ENCODE measurements around the gene ADGRA1.

Gene ADGRA1

DNA sequence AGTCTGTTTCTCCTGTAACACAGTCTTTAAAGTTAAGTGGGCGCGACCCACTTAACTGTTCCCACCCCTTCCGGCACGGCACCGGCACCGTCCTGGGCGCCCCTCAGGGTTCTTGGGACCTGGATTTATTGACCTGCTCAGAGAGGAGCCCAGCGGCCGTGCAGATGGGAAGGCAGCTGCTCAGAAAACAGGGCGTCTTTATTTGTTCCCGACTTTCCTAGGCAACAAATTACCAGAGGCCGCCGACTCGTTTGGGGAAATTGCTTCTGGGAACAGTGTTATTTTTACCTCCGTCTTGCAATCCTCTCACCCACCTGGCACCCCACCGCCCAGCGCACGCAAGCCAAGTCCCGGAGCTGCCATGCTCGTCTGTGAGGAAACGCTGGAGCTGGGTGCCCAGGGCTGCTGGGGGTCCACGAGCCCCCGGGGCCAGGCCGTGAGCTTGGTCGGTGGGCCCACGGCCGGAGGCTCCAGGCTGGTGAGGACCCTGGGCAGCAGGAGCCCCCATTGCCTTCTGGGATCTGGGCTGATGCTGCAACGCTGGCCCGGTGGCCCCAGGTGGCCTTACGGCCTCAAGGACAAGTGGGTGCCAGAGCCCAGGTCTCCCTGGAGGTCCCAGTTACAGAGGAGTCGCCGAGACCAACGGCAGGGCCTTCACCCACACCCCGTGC, 14.9 kb upstream of the ADGRA1 start:
- no peak overlapping the region for H3K4me3 ChIP-seq (ENCODE audit: low read length in 2 of 2)
- H3K9ac ChIP-seq (ENCODE audit: low read depth in 1 of 2, low read length in 2 of 2): no peak overlapping the region
- no peaks in the 10 kb centered on the region for H3K9me3 ChIP-seq (ENCODE audit: control insufficient read depth in 2 of 2, low read length in 2 of 2)
- H3K36me3 ChIP-seq (ENCODE audit: control insufficient read depth in 2 of 2, insufficient read depth in 2 of 2, low read length in 2 of 2): no peaks in the 10 kb centered on the region
- no peak overlapping the region for H3K27ac ChIP-seq (ENCODE audit: low read depth in 2 of 2, low read length in 2 of 2)
- no peaks in the 10 kb centered on the region for H3K27me3 ChIP-seq (ENCODE audit: control insufficient read depth in 2 of 2, insufficient read depth in 2 of 2, low read length in 2 of 2)
- no peaks in the 10 kb centered on the region for H3K4me1 ChIP-seq (ENCODE audit: control insufficient read depth in 2 of 2, insufficient read depth in 2 of 2, low read length in 2 of 2)

DNA sequence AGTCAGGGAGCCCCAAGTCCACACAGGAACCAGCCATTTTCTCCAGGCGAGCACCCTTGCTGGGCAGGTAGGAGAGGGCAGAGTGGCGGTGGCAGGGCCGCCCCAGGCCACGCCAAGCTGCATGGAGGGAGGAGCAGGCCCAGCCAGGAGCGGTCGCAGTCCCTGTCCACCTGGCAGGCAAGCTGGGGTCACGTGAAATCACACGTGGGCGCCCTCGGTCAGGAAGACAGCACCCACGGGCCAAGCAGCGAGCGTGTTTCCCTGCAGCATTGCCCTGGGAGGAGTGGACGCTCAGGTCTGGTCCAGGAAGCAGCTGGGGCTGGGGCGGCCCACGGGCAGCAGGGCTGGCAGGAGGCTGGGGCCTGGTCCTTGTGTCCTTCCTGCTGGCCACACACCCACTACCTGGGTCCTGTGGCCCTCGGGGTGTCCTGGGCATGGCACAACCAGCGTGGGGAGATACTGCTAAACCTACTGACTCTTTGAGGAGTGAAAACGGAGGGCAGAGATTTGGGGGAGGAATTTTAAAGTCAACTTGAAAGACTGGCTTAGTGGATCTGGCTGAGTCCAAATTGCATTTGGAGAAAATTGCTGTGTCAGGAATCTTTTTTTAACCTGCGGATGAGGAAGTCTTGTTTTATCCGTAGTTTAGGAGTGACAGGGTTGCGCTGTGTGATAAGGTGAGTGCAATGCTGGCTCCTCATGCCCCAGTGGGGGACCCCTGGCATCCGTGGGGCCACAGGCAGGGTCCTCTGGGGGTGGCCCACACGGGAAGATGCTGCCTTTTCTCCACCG, 12.2 kb upstream of the ADGRA1 start:
- Histone ChIP-seq H3K27ac (ENCODE audit: low read depth in 2 of 2, low read length in 2 of 2) (no peak overlapping the region), H3K4me1 (ENCODE audit: control insufficient read depth in 2 of 2, insufficient read depth in 2 of 2, low read length in 2 of 2) (no peaks in the 10 kb centered on the region), H3K36me3 (ENCODE audit: control insufficient read depth in 2 of 2, insufficient read depth in 2 of 2, low read length in 2 of 2) (no peaks in the 10 kb centered on the region), H3K9me3 (ENCODE audit: control insufficient read depth in 2 of 2, low read length in 2 of 2) (no peaks in the 10 kb centered on the region), H3K4me3 (ENCODE audit: low read length in 2 of 2) (no peak overlapping the region), H3K27me3 (ENCODE audit: control insufficient read depth in 2 of 2, insufficient read depth in 2 of 2, low read length in 2 of 2) (no peaks in the 10 kb centered on the region), H3K9ac (ENCODE audit: low read depth in 1 of 2, low read length in 2 of 2) (no peak overlapping the region)

DNA sequence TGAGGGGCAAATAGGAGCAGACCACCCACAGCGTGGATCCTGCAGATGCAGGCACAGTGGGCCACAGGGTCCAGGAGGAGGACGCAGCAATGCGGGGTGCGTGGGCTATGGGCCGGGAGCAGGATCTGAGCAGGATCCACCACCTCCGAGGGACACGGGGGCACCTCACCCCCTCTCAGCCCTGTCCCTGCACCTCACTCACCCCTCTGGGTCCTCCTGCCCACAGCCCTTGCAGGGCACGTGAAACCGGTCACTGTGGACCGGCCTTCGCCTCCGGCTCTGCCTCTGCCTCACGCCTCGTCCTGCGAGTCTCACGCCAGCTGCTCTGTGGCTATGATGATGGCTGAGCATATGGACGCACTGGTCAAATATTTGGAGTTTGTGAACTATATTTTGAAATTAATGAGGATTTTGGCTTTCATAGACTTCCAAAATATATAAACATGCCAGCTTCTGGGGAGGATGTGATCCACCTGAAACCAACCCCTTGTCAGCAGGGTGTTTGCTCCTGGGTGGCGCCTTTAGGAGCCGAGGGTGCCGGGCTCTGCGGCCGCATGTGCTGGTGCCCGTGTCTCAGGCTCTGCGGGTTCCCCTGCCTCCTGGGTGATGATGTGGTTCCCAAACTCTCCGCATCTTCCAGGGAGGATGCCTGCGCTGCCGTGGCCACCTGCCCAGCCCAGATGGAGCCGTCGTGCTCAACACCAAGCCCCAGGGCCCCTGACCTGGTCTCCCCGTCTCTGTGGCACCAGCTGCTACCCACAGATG, 11.3 kb upstream of the ADGRA1 start:
- H3K9me3 ChIP-seq (ENCODE audit: control insufficient read depth in 2 of 2, low read length in 2 of 2): no peaks in the 10 kb centered on the region
- H3K4me3 ChIP-seq (ENCODE audit: low read length in 2 of 2): no peak overlapping the region
- no peak overlapping the region for H3K27ac ChIP-seq (ENCODE audit: low read depth in 2 of 2, low read length in 2 of 2)
- H3K36me3 ChIP-seq (ENCODE audit: control insufficient read depth in 2 of 2, insufficient read depth in 2 of 2, low read length in 2 of 2): no peaks in the 10 kb centered on the region
- H3K27me3 ChIP-seq (ENCODE audit: control insufficient read depth in 2 of 2, insufficient read depth in 2 of 2, low read length in 2 of 2): no peaks in the 10 kb centered on the region
- no peaks in the 10 kb centered on the region for H3K4me1 ChIP-seq (ENCODE audit: control insufficient read depth in 2 of 2, insufficient read depth in 2 of 2, low read length in 2 of 2)
- H3K9ac ChIP-seq (ENCODE audit: low read depth in 1 of 2, low read length in 2 of 2): no peak overlapping the region

DNA sequence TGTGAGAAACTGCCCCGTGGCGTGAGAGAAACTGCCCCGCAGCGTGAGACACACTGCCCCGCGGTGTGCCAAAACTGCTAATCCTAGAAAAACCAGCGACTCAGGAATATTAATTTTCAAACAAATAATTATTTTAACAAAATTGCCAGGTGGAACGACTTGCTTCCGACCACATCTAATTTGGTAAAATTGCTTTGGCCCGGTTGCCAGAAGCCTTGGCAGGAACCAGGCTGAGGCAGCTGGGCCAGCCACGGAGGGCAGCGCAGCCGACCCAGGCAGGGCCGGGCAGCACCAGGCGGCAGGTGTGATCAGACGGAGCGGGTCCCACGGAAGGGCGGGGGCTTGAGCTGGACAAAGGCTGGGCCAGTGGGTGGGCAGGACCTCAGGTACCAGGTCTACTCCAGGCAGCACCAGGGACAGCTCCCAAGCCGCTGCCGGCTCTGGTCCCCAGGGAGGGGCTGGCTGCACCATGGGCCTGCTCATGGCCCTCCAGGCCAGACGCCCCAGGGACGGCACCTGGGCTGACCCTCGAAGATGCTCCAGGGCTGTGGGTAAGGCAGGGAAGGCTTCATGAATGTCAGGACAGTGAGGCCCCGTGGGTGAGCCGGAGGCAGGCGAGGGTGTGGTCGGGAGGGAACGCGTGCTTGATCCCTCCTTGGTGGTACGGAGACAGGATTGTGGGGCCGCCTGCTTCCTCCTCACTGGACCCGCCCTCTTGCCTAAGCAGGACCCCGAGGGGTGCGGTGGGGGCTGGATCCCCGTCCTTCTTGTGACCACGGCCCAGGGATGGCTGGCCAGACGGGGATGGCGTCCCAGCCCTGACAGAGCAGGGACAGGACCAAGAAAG, 7.7 kb upstream of the ADGRA1 start:
- Histone ChIP-seq H3K27ac (ENCODE audit: low read depth in 2 of 2, low read length in 2 of 2) (no peak overlapping the region), H3K4me3 (ENCODE audit: low read length in 2 of 2) (no peak overlapping the region), H3K36me3 (ENCODE audit: control insufficient read depth in 2 of 2, insufficient read depth in 2 of 2, low read length in 2 of 2) (no peaks in the 10 kb centered on the region), H3K9me3 (ENCODE audit: control insufficient read depth in 2 of 2, low read length in 2 of 2) (no peaks in the 10 kb centered on the region), H3K4me1 (ENCODE audit: control insufficient read depth in 2 of 2, insufficient read depth in 2 of 2, low read length in 2 of 2) (no peaks in the 10 kb centered on the region), H3K9ac (ENCODE audit: low read depth in 1 of 2, low read length in 2 of 2) (no peak overlapping the region), H3K27me3 (ENCODE audit: control insufficient read depth in 2 of 2, insufficient read depth in 2 of 2, low read length in 2 of 2) (no peaks in the 10 kb centered on the region)

DNA sequence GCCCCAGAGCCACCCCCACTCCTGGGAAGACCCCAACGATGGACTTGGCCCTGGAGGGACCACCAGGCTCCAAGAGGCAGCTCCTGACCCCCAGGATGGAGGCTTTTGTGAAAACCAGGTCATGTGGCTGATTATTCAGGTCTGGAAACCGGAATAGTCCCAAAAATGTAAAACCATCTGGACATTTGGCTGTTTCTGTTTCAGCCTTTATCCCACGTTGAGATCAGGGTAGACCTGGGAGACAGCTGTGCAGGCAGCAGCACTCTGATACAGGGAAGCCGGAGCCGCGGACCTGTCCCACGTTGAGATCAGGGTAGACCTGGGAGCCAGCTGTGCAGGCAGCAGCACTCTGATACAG, 7.1 kb upstream of the ADGRA1 start:
- H3K27me3 ChIP-seq (ENCODE audit: control insufficient read depth in 2 of 2, insufficient read depth in 2 of 2, low read length in 2 of 2): no peaks in the 10 kb centered on the region
- no peaks in the 10 kb centered on the region for H3K4me1 ChIP-seq (ENCODE audit: control insufficient read depth in 2 of 2, insufficient read depth in 2 of 2, low read length in 2 of 2)
- H3K27ac ChIP-seq (ENCODE audit: low read depth in 2 of 2, low read length in 2 of 2): no peak overlapping the region
- no peak overlapping the region for H3K9ac ChIP-seq (ENCODE audit: low read depth in 1 of 2, low read length in 2 of 2)
- no peaks in the 10 kb centered on the region for H3K9me3 ChIP-seq (ENCODE audit: control insufficient read depth in 2 of 2, low read length in 2 of 2)
- no peaks in the 10 kb centered on the region for H3K36me3 ChIP-seq (ENCODE audit: control insufficient read depth in 2 of 2, insufficient read depth in 2 of 2, low read length in 2 of 2)
- no peak overlapping the region for H3K4me3 ChIP-seq (ENCODE audit: low read length in 2 of 2)

DNA sequence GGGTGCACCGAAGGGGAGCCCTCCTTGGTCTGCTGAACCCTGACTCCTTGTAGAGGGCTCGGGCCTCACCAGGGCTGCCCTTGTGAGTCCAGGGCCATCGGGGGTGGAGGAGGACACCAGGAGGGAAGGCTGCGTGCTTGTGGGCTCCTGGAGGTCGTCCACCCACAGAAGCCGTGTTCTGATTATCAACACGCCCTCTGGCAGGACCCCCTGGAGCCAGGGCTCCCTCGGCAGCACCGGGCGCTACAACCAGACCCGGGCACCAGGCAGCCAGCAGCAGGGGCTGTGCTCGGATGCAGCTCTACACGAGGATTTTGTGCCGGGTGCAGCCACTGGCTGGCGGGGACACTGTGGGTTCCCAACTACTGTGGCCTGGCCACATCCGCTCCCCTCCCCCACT, 6.1 kb upstream of the ADGRA1 start:
- Histone ChIP-seq H3K9ac (ENCODE audit: low read depth in 1 of 2, low read length in 2 of 2) (no peak overlapping the region), H3K27me3 (ENCODE audit: control insufficient read depth in 2 of 2, insufficient read depth in 2 of 2, low read length in 2 of 2) (no peaks in the 10 kb centered on the region), H3K27ac (ENCODE audit: low read depth in 2 of 2, low read length in 2 of 2) (no peak overlapping the region), H3K9me3 (ENCODE audit: control insufficient read depth in 2 of 2, low read length in 2 of 2) (no peaks in the 10 kb centered on the region), H3K36me3 (ENCODE audit: control insufficient read depth in 2 of 2, insufficient read depth in 2 of 2, low read length in 2 of 2) (no peaks in the 10 kb centered on the region), H3K4me3 (ENCODE audit: low read length in 2 of 2) (no peak overlapping the region), H3K4me1 (ENCODE audit: control insufficient read depth in 2 of 2, insufficient read depth in 2 of 2, low read length in 2 of 2) (no peaks in the 10 kb centered on the region)

DNA sequence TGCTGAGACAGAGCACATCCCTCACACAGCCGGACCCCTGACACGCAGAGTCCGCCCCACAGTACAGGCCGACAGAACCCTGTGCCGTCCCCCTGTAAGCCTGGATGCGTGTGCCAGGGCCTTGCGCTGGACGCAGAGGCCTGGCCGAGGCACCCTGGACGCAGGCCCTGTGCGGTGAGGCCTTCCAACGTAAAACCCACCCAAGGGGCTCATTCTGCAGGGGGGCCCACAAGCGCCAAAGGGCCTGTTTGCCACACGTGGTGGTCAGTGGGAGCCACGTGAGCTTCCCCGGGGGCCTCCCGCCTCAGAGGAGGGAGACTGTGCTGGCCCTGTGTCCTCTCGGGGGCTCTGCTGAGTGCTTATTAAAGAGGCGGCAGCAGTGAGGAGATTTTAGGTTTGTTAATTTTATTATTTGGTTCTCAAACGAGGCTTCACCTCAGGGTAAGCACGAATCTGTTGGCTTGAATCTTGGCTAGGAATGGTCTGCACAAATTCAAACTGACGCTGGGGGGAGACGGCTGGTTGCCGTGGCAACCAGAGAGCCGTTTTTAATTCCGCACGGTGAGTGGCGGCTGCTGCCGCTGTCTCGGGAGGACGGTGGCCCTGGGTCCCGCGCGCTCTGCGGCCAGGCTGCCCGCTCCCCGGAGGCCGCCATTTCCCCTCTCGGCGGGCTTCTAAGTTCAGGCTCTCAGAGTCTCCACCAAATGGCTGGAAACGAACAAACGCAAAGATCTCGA, 4.9 kb upstream of the ADGRA1 start:
- Histone ChIP-seq H3K27me3 (ENCODE audit: control insufficient read depth in 2 of 2, insufficient read depth in 2 of 2, low read length in 2 of 2) (peaks cover 0 to 7% of the 10 kb centered on the region in 2 donors), H3K4me3 (ENCODE audit: low read length in 2 of 2) (no peak overlapping the region), H3K9ac (ENCODE audit: low read depth in 1 of 2, low read length in 2 of 2) (no peak overlapping the region), H3K27ac (ENCODE audit: low read depth in 2 of 2, low read length in 2 of 2) (no peak overlapping the region), H3K9me3 (ENCODE audit: control insufficient read depth in 2 of 2, low read length in 2 of 2) (no peaks in the 10 kb centered on the region), H3K4me1 (ENCODE audit: control insufficient read depth in 2 of 2, insufficient read depth in 2 of 2, low read length in 2 of 2) (no peaks in the 10 kb centered on the region), H3K36me3 (ENCODE audit: control insufficient read depth in 2 of 2, insufficient read depth in 2 of 2, low read length in 2 of 2) (no peaks in the 10 kb centered on the region)

DNA sequence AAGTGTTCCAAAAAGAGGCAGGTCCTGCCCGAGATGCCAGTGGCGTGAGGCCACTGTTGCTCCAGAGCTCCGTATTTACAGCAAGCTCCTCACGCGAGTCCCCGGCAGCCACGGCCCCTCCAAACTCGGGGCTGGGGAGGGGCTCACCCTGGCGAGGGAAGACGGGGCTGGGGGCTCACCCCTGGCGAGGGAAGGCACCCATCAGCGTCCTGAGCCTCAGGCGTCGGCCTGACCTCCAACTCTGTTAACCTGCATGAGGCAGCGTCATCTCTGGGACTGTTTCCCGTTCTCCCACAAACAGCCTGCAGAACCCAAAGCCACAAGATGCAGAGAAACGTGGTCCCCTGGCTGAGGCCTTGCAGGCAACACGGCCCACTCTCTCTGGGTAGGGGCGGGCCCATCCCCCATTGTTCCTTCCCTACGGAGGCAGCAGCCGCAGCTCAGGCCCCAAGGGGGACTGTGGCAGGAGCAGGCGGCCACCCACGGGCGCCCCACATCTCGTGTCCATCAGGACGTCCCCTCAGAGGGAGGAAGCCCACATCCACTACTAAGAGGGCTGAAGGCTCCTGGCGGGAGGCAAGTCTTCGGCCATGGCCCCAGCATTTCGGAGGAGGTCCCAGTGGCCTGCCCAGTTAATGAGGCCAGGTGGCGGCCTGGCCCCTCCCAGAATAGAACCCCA, 4.2 kb upstream of the ADGRA1 start:
- no peak overlapping the region for H3K9ac ChIP-seq (ENCODE audit: low read depth in 1 of 2, low read length in 2 of 2)
- H3K36me3 ChIP-seq (ENCODE audit: control insufficient read depth in 2 of 2, insufficient read depth in 2 of 2, low read length in 2 of 2): no peaks in the 10 kb centered on the region
- no peak overlapping the region for H3K27ac ChIP-seq (ENCODE audit: low read depth in 2 of 2, low read length in 2 of 2)
- H3K9me3 ChIP-seq (ENCODE audit: control insufficient read depth in 2 of 2, low read length in 2 of 2): no peaks in the 10 kb centered on the region
- H3K4me1 ChIP-seq (ENCODE audit: control insufficient read depth in 2 of 2, insufficient read depth in 2 of 2, low read length in 2 of 2): no peaks in the 10 kb centered on the region
- H3K27me3 ChIP-seq (ENCODE audit: control insufficient read depth in 2 of 2, insufficient read depth in 2 of 2, low read length in 2 of 2): peaks cover 0 to 7% of the 10 kb centered on the region in 2 donors
- H3K4me3 ChIP-seq (ENCODE audit: low read length in 2 of 2): no peak overlapping the region

DNA sequence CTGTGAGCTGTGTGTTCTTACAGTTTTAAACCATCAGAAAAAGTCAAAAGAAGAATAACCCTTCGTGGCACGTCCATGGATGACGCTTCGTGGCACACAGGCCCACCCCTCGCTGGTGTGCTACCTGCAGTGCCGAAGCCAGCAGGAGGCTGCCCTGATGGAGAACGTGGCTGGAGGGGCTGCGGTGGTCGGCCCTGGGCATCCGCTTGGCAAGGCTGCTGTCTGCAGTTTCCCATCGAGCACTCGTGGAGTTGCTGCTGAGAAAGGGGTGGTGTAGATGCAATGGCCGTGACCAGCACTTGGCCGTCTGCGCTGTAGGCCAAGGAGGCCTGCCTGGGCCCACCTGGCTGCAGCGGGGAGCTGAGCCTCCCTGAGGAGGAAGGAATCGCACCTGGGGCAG, 3.2 kb upstream of the ADGRA1 start:
- Histone ChIP-seq H3K36me3 (ENCODE audit: control insufficient read depth in 2 of 2, insufficient read depth in 2 of 2, low read length in 2 of 2) (no peaks in the 10 kb centered on the region), H3K27me3 (ENCODE audit: control insufficient read depth in 2 of 2, insufficient read depth in 2 of 2, low read length in 2 of 2) (peaks cover 0 to 8% of the 10 kb centered on the region in 2 donors), H3K9me3 (ENCODE audit: control insufficient read depth in 2 of 2, low read length in 2 of 2) (no peaks in the 10 kb centered on the region), H3K9ac (ENCODE audit: low read depth in 1 of 2, low read length in 2 of 2) (no peak overlapping the region), H3K4me1 (ENCODE audit: control insufficient read depth in 2 of 2, insufficient read depth in 2 of 2, low read length in 2 of 2) (no peaks in the 10 kb centered on the region), H3K4me3 (ENCODE audit: low read length in 2 of 2) (no peak overlapping the region), H3K27ac (ENCODE audit: low read depth in 2 of 2, low read length in 2 of 2) (no peak overlapping the region)
